ENCODE data around the gene GIN1. TPM values are rescaled to one million over a fixed set of nuclear protein-coding genes. Genes with fewer than 3 reads are reported as not detected.
"Not testable (repeated sequence)": the region's sequence is repeated elsewhere in the genome, so short reads cannot be mapped to it uniquely, and the experiment has no call there.

The GIN1 gene
- total RNA-seq, 2 donors from 2014 or later: 1.6 to 5.2 TPM

DNA sequence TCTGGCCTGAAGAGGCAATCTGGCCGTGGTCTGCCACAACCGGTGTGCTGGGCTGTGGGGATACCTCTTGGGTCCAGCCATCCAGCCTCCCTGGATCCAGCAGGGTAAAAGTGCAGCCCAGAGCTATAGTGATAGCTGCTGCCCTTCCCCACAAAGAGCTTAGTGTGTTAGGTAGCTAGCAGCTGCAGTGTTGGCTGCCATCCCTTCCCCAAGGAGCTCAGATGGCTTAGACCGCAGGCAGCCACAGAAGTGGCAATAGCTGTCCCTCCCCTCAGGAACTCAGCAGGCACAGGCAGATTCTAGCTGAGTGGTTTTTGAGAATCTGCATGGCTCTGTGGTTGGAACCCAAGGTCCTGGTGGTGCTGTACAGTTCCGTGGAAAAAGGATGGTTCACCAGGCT, 40.1 kb downstream of the GIN1 start:
- ATAC-seq (no peak), DNase-seq (no peak)
- intact Hi-C loops (cut with DNase I): no loop called here
- no peaks in the 10 kb centered on the region for H3K36me3 ChIP-seq (replicated peaks in 1 of 2; ENCODE audit: insufficient read depth in 1 of 2, low read depth in 2 of 2)
- 33 to 82% methylated on average over 1 to 4 of the region's 4 CpGs for WGBS, 2 donors
- TF ChIP-seq, protein P1, sequence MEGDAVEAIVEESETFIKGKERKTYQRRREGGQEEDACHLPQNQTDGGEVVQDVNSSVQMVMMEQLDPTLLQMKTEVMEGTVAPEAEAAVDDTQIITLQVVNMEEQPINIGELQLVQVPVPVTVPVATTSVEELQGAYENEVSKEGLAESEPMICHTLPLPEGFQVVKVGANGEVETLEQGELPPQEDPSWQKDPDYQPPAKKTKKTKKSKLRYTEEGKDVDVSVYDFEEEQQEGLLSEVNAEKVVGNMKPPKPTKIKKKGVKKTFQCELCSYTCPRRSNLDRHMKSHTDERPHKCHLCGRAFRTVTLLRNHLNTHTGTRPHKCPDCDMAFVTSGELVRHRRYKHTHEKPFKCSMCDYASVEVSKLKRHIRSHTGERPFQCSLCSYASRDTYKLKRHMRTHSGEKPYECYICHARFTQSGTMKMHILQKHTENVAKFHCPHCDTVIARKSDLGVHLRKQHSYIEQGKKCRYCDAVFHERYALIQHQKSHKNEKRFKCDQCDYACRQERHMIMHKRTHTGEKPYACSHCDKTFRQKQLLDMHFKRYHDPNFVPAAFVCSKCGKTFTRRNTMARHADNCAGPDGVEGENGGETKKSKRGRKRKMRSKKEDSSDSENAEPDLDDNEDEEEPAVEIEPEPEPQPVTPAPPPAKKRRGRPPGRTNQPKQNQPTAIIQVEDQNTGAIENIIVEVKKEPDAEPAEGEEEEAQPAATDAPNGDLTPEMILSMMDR (IDR thresholded peaks at IDR 0.05): no peak
- TF ChIP-seq POLR2A (IDR thresholded peaks at IDR 0.05): no peak
- H3K27ac ChIP-seq: no peak overlapping the region
- peaks cover 0 to 34% (median 0%) of the 10 kb centered on the region in 3 donors for H3K9me3 ChIP-seq
- H3K4me3 ChIP-seq: no peak overlapping the region
- no peaks in the 10 kb centered on the region for H3K4me1 ChIP-seq
- no peaks in the 10 kb centered on the region for H3K27me3 ChIP-seq

DNA sequence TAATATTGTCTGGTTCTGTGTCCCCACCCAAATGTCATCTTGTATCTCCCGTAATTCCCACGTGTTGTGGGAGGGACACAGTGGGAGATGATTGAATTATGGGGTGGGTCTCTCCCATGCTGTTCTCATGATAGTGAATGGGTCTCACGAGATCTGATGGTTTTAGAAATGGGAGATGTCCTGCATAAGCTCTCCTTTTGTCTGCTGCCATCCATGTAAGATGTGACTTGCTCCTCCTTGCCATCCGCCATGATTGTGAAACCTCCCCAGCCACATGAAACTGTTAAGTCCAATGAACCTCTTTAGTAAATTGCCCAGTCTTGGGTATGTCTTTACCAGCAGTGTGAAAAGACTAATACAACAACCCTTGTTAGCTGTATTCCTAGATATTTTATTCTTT, 44.5 kb downstream of the GIN1 start:
- Histone ChIP-seq H3K36me3 (replicated peaks in 1 of 2; ENCODE audit: insufficient read depth in 1 of 2, low read depth in 2 of 2) (no peaks in the 10 kb centered on the region), H3K4me1 (no peaks in the 10 kb centered on the region), H3K27ac (no peak overlapping the region), H3K27me3 (no peaks in the 10 kb centered on the region), H3K9me3 (peaks cover 0 to 46% (median 0%) of the 10 kb centered on the region in 3 donors), H3K4me3 (no peak overlapping the region)
- WGBS, 2 donors: 86 to 91% methylated on average over 4 of the region's 4 CpGs
- DNase-seq (no peak), ATAC-seq (no peak)
- no peak for TF ChIP-seq POLR2A (IDR thresholded peaks at IDR 0.05)
- TF ChIP-seq, protein P1 (IDR thresholded peaks at IDR 0.05): no peak
- intact Hi-C loops (cut with DNase I): no loop called here

DNA sequence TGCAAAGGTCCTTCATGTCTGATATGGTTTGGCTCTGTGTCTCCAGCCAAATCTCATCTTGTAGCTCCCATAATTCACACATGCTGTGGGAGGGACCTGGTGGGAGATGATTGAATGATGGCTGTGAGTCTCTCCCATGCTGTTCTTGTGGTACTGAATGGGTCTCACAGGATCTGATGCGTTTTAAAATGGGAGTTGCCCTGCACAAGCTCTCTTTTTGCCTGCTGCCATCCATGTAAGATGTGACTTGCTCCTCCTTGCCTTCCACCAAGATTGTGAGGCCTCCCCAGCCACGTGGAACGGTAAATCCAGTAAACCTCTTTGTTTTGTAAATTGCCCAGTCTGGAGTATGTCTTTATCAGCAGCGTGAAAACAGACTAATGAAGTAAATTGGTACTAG, 46.4 kb downstream of the GIN1 start:
- H3K27me3 ChIP-seq; intact Hi-C loops (cut with DNase I); H3K4me1 ChIP-seq; ATAC-seq; DNase-seq; H3K4me3 ChIP-seq; H3K27ac ChIP-seq; H3K36me3 ChIP-seq (replicated peaks in 1 of 2; ENCODE audit: insufficient read depth in 1 of 2, low read depth in 2 of 2): not testable (repeated sequence)
- peaks cover 0 to 28% (median 0%) of the 10 kb centered on the region in 3 donors for H3K9me3 ChIP-seq
- 69 to 70% methylated on average over 4 of the region's 4 CpGs for WGBS, 2 donors

DNA sequence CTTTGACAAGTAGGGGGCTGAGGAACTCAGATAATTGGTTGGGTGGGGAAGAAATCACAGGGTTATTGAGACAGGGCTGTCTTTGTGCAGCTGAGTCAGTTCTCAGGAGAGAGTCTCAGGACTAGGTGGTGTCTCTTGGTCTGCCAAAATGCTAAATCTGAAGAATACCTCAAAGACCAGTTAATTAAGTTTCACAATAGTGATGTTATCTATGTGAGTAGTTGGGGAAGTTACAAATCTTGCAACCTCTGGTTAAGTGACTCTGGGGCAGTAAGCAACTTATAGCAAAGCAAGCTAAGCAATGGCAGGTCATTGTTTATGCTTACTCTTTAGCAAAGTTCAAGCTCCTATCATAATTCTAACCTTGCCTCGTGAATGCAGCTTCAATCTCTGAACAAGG, 53.6 kb downstream of the GIN1 start:
- H3K4me1 ChIP-seq: peaks cover under 1% of the 10 kb centered on the region
- no peak for TF ChIP-seq POLR2A (IDR thresholded peaks at IDR 0.05)
- TF ChIP-seq, protein P1 (IDR thresholded peaks at IDR 0.05): no peak
- no peaks in the 10 kb centered on the region for H3K27me3 ChIP-seq
- no peak overlapping the region for H3K27ac ChIP-seq
- no peak overlapping the region for H3K4me3 ChIP-seq
- ATAC-seq: no peak
- H3K36me3 ChIP-seq (replicated peaks in 1 of 2; ENCODE audit: insufficient read depth in 1 of 2, low read depth in 2 of 2): no peaks in the 10 kb centered on the region
- H3K9me3 ChIP-seq: no peaks in the 10 kb centered on the region
- 54 to 55% methylated on average over 1 of the region's 1 CpG for WGBS, 2 donors
- no peak for DNase-seq
- intact Hi-C loops (cut with DNase I): no loop called here

DNA sequence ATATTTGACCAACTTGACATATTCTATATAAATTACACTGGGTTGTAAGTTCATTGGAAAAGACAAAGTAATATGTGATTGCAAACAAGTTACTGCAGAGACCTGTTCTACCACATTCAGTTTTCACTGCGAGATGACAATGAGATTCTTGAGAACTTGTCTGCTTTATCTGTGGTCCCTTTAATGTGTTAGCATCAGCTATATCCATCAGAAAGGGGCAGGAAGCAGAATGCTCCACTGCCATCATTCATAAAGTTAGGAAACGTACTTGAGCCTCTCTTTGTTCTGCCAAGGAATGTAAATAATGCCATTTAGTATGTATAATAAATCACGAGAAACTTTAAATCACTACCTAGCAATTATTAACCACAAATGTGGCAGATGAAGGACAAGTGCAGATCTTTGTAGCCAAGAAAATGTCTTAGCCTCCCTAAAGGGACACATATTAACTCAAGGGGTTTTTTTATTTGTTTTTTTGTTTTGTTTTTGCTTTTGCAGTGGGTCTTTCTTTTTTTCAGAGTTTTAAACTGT, 59.4 kb downstream of the GIN1 start:
- Histone ChIP-seq H3K9me3 (no peaks in the 10 kb centered on the region), H3K27me3 (no peaks in the 10 kb centered on the region), H3K27ac (no peak overlapping the region), H3K36me3 (replicated peaks in 1 of 2; ENCODE audit: insufficient read depth in 1 of 2, low read depth in 2 of 2) (no peaks in the 10 kb centered on the region), H3K4me1 (peaks cover 18% of the 10 kb centered on the region), H3K4me3 (no peak overlapping the region)
- no peak for DNase-seq
- TF ChIP-seq POLR2A (IDR thresholded peaks at IDR 0.05): no peak
- TF ChIP-seq, protein P1 (IDR thresholded peaks at IDR 0.05): no peak
- WGBS, 2 donors: 7 to 10% methylated on average over 3 of the region's 3 CpGs
- intact Hi-C loops (cut with DNase I): no loop called here
- no peak for ATAC-seq

Data from body of pancreas (tissue), 4 donors.